Kidney (tissue), 14 donors: ENCODE measurements around the gene GNRH2. TPM values are rescaled to one million over a fixed set of nuclear protein-coding genes. Genes with fewer than 3 reads are reported as not detected.
A peak's percentile ranks its signal among the peaks of the same experiment; 100 is the strongest.

Experiments used
- DNase-seq, 5 donors: peaks; one replicate each; pipeline ENCODE4 v3.0.0-alpha.2; 2013 to 2020
- FAIRE-seq: peaks from 2 replicates; lab custom pipeline; 2012; peaks lifted over from hg19 to GRCh38; lab: Jason Lieb, UNC
- H3K27ac ChIP-seq, 2 donors: one replicate each; pipeline ENCODE4 v1.7.0; 2013; ENCODE audit warnings: low read depth in 2 of 2, low read length in 2 of 2, inconsistent platforms in 1 of 2
- H3K27me3 ChIP-seq: one replicate; pipeline ENCODE4 v1.7.1; 2013; ENCODE audit warnings: low read length, inconsistent platforms; ENCODE audit not compliant: control insufficient read depth, insufficient read depth
- H3K36me3 ChIP-seq, 3 donors: one replicate each; pipeline versions ENCODE4 v1.7.0 to v1.7.1; 2013; ENCODE audit warnings: low read length in 3 of 3, control low read depth in 1 of 3, inconsistent platforms in 1 of 3; ENCODE audit not compliant: insufficient read depth in 3 of 3, control insufficient read depth in 2 of 3
- H3K4me1 ChIP-seq, 3 donors: one replicate each; pipeline versions ENCODE4 v1.7.0 to v1.7.1; 2013; ENCODE audit warnings: low read length in 3 of 3, inconsistent platforms in 1 of 3, low read depth in 1 of 3; ENCODE audit not compliant: control insufficient read depth in 2 of 3, insufficient read depth in 2 of 3
- H3K4me3 ChIP-seq, 3 donors: one replicate each; pipeline versions ENCODE4 v1.7.0 to v1.8.1; 2013; ENCODE audit warnings: low read length in 3 of 3, control low read depth in 1 of 3, inconsistent platforms in 1 of 3
- H3K9ac ChIP-seq, 3 donors: one replicate each; pipeline versions ENCODE4 v1.7.0 to v1.7.1; 2013; ENCODE audit warnings: low read length in 3 of 3, control low read depth in 1 of 3, inconsistent platforms in 1 of 3
- H3K9me3 ChIP-seq, 3 donors: one replicate each; pipeline versions ENCODE4 v1.7.0 to v1.7.1; 2013; ENCODE audit warnings: low read length in 3 of 3, control low read depth in 1 of 3, inconsistent platforms in 1 of 3; ENCODE audit not compliant: control insufficient read depth in 2 of 3, insufficient read depth in 1 of 3
- CTCF ChIP-seq: IDR thresholded peaks from 3 replicates; pipeline ENCODE4 v1.5.1; 2012; ENCODE audit warnings: mild to moderate bottlenecking, moderate library complexity, borderline replicate concordance; ENCODE audit not compliant: insufficient read depth; ENCODE audit errors: extremely low read depth
- intact Hi-C: fragments of 100-400 bp; cut with DNase I; formaldehyde crosslinking; loops from one replicate; pipeline ENCODE4 v1.11.1; 2022
- polyA plus RNA-seq: library from polyadenylated mRNA; stranded (reverse); fragments of 350-450 nt; fragmentation: Illumina TruSeq; extraction: RNeasy Lipid Tissue Mini Kit (QIAGEN cat#74804); gene quantifications from one replicate; pipeline ENCODE4 v1.2.3, GENCODE V29; 2014; ENCODE audit warnings: low read depth, low replicate concordance; ENCODE audit not compliant: insufficient read depth
- total RNA-seq: library from RNA; stranded (reverse); fragmentation: NEBNext Ultra II Directional; extraction: Animal tissue kit (Norgen Biotek cat#: 25700); gene quantifications from one replicate; pipeline ENCODE4 v1.2.1, GENCODE V29; 2021
- donor health status: control.
- donor health status: control.
- donor health status: control.
- donor health status: control.
- donor health status: control.
- donor health status: DM: yes; HTN: yes; CAD: no.
- donor health status: Normal renal cell carcinoma (clear cell type).

The GNRH2 gene
- total and polyA plus RNA-seq, 2 donors from 2014 or later = not detected

- peak in 1 of 5 donors; percentile 55 for DNase-seq
- H3K27ac ChIP-seq = no peak overlapping the region
- no peak overlapping the region for H3K4me3 ChIP-seq
- H3K27me3 ChIP-seq = peaks cover 3% of the 10 kb centered on the region
- no peak for TF ChIP-seq CTCF
- no peak for FAIRE-seq
- intact Hi-C loops = no loop called here
- no peaks in the 10 kb centered on the region for H3K36me3 ChIP-seq
- H3K9me3 ChIP-seq = no peaks in the 10 kb centered on the region
- H3K9ac ChIP-seq = no peak overlapping the region
- no peaks in the 10 kb centered on the region for H3K4me1 ChIP-seq
These were observed 24.7 kb downstream of the GNRH2 start for GRCh38 chr20:3068075-3068474.

- FAIRE-seq = no peak
- no peaks in the 10 kb centered on the region for H3K9me3 ChIP-seq
These were observed 25.8 kb downstream of the GNRH2 start for GRCh38 chr20:3068986-3069900.

DNA sequence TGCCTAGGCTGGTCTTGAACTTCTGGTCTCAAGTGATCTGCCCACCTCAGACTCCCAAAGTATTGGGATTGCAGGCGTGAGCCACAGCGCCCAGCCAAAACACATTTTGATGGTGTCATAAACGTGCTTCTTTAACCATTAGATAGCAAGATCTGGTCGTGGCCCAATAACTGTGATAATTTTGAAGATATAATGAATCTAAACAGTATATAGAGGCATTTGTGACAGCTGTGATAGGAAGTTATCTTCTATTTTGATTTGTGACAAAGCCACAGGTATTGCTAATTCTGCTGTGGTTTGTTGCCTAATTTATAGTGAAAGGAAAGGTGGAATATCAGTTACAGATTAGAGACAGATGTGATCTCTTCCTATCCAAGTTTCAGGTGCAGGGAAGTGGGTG is 27.3 kb downstream of the GNRH2 start:
- intact Hi-C loops = no loop called here
- Histone ChIP-seq H3K9ac (no peak overlapping the region), H3K36me3 (no peaks in the 10 kb centered on the region), H3K9me3 (no peaks in the 10 kb centered on the region), H3K27me3 (peaks cover 3% of the 10 kb centered on the region), H3K27ac (no peak overlapping the region), H3K4me3 (no peak overlapping the region), H3K4me1 (no peaks in the 10 kb centered on the region)
- DNase-seq = no peak
- no peak for TF ChIP-seq CTCF
- FAIRE-seq = no peak

More at GRCh38 chr20:3068986-3069900, 25.8 kb downstream of the GNRH2 start:
- Histone ChIP-seq H3K4me1 (no peaks in the 10 kb centered on the region), H3K9ac (no peak overlapping the region), H3K36me3 (no peaks in the 10 kb centered on the region), H3K27me3 (peaks cover 3% of the 10 kb centered on the region), H3K4me3 (no peak overlapping the region), H3K27ac (no peak overlapping the region)
- no peak for TF ChIP-seq CTCF
- DNase-seq = peak in 1 of 5 donors; percentile 55
- intact Hi-C loops = no loop called here
